ENCODE results near the gene HOTAIR. TPM values are rescaled to one million over a fixed set of nuclear protein-coding genes. Genes with fewer than 3 reads are reported as not detected.
A peak's percentile ranks its signal among the peaks of the same experiment; 100 is the strongest.

HOTAIR gene
- total RNA-seq, 1 experiment from 2014 or later: not detected

GRCh38 chr12:53966085-53966384 is 8.7 kb downstream of the HOTAIR start:
- Histone ChIP-seq H3K9ac (ENCODE audit: extremely low read depth, insufficient read length, low read length) (no peak overlapping the region), H3K14ac (ENCODE audit: insufficient read depth, low read length) (no peak overlapping the region), H3K23me2 (ENCODE audit: insufficient read length, low read depth, low read length, poor library complexity, severe bottlenecking) (no peaks in the 10 kb centered on the region), H3K4me1 (ENCODE audit: insufficient read depth, low read length) (no peaks in the 10 kb centered on the region), H3K4ac (ENCODE audit: low read depth, low read length) (no peak overlapping the region), H3K56ac (ENCODE audit: insufficient read length, low read depth, low read length) (no peak overlapping the region), H2AFZ (ENCODE audit: low read length) (no peak overlapping the region), H2BK5ac (ENCODE audit: insufficient read length, low read length) (no peak overlapping the region), H3K27ac (ENCODE audit: insufficient read length, low read depth, low read length) (no peak overlapping the region), H4K8ac (replicated peaks; ENCODE audit: insufficient read length, low read depth, low read length) (no peak overlapping the region), H3K9me3 (ENCODE audit: control insufficient read depth, low read depth, low read length) (no peaks in the 10 kb centered on the region), H3K27me3 (ENCODE audit: insufficient read depth, low read length) (peaks cover 95% of the 10 kb centered on the region), H2BK15ac (ENCODE audit: low read depth, low read length) (no peak overlapping the region), H4K20me1 (ENCODE audit: control insufficient read depth, insufficient read depth, insufficient read length) (no peaks in the 10 kb centered on the region), H3K79me2 (ENCODE audit: insufficient read depth, low read length) (no peaks in the 10 kb centered on the region), H2BK20ac (ENCODE audit: low read depth, low read length, poor library complexity, severe bottlenecking) (no peak overlapping the region), H3K79me1 (ENCODE audit: insufficient read depth, low read depth, low read length, poor library complexity, severe bottlenecking) (no peaks in the 10 kb centered on the region), H3K4me2 (ENCODE audit: insufficient read depth, insufficient read length, low read length) (peak overlapping the region; percentile 30), H3K23ac (ENCODE audit: insufficient read length, low read depth, low read length) (no peak overlapping the region), H4K91ac (ENCODE audit: insufficient read length, low read depth, low read length) (no peak overlapping the region), H2BK12ac (ENCODE audit: insufficient read length, low read depth, low read length) (no peak overlapping the region), H3T11ph (ENCODE audit: low read length) (no peak overlapping the region), H4K5ac (ENCODE audit: insufficient read length, low read depth, low read length) (no peak overlapping the region), H2BK120ac (ENCODE audit: low read depth, low read length, poor library complexity, severe bottlenecking) (no peak overlapping the region), H2AK5ac (ENCODE audit: insufficient read length, low read length) (no peak overlapping the region), H3K18ac (ENCODE audit: insufficient read length, low read depth, low read length) (no peak overlapping the region)
- peaks cover 100% of the 10 kb centered on the region for H3K27me3 Mint-ChIP-seq (ENCODE audit: low read depth)
- H3K36me3 Mint-ChIP-seq (ENCODE audit: insufficient read depth in 1 of 3, low read depth in 3 of 3): no peaks in the 10 kb centered on the region; a peak in 1 of 7 replicates
- no CpG with 5 or more reads among the region's 15 CpGs for WGBS (ENCODE audit: extremely low coverage, insufficient read length, low lambda C conversion rate)
- H3K27ac Mint-ChIP-seq: no peak overlapping the region
- H3K9me3 Mint-ChIP-seq: peaks cover 2 to 16% of the 10 kb centered on the region in 2 experiments; a peak in 2 of 5 replicates
- DNase-seq: peak; percentile 81
- H3K4me3 Mint-ChIP-seq: peak overlapping the region; percentile 27 to 30
- TF ChIP-seq CTCF (conservative IDR thresholded peaks at IDR 0.05): no peak
- peaks cover 8 to 12% of the 10 kb centered on the region in 2 experiments; a peak in 3 of 4 replicates for H3K4me1 Mint-ChIP-seq
